ENCODE data around the gene RDH11.

Gene RDH11

GRCh38 chr14:67674480-67675218 lies 20.9 kb downstream of the RDH11 start, which contains the start of gene VTI1B:
Gene VTI1B (minus strand): TSS chr14:67674632. CDS start chr14:67674489, 143 bp downstream.
- Histone ChIP-seq H3K36me3 (replicated peaks; ENCODE audit: insufficient read depth, low read length) (no peaks in the 10 kb centered on the region), H3K27ac (ENCODE audit: low read length) (peak within 1 kb of the TSS; percentile 82; the same call in 1 of the 2 replicates), H3F3A (ENCODE audit: insufficient read depth, low read length) (no peaks in the 10 kb centered on the region), H3K4me2 (ENCODE audit: low read depth, low read length) (peak within 1 kb of the TSS; percentile 87), H2AFZ (ENCODE audit: low read length) (peak within 1 kb of the TSS; percentile 70), H3K9me2 (replicated peaks; ENCODE audit: insufficient read depth, low read length) (no peaks in the 10 kb centered on the region), H3K9ac (ENCODE audit: low read length) (peak within 1 kb of the TSS; percentile 94), H3K4me3 (ENCODE audit: low read length) (peak within 1 kb of the TSS; percentile 74), H3K4me1 (ENCODE audit: low read length) (0 out of 2 replicates have a peak, but pooled peaks cover 5% of the 10 kb centered on the region), H4K20me1 (ENCODE audit: insufficient read depth, low read length) (no peaks in the 10 kb centered on the region), H3K27me3 (replicated peaks; ENCODE audit: insufficient read depth, low read length) (no peaks in the 10 kb centered on the region), H3K9me3 (replicated peaks; ENCODE audit: insufficient read depth, low read length) (no peaks in the 10 kb centered on the region), H3K79me2 (ENCODE audit: low read length) (peaks cover 16% of the 10 kb centered on the region)
- TF ChIP-seq EZH2phosphoT487 (IDR thresholded peaks at IDR 0.05; ENCODE audit: low read length) (no peak), EZH2 (optimal IDR thresholded peaks at IDR 0.05; ENCODE audit: low read depth, low read length) (no peak)
- TF ChIP-seq, protein P1, sequence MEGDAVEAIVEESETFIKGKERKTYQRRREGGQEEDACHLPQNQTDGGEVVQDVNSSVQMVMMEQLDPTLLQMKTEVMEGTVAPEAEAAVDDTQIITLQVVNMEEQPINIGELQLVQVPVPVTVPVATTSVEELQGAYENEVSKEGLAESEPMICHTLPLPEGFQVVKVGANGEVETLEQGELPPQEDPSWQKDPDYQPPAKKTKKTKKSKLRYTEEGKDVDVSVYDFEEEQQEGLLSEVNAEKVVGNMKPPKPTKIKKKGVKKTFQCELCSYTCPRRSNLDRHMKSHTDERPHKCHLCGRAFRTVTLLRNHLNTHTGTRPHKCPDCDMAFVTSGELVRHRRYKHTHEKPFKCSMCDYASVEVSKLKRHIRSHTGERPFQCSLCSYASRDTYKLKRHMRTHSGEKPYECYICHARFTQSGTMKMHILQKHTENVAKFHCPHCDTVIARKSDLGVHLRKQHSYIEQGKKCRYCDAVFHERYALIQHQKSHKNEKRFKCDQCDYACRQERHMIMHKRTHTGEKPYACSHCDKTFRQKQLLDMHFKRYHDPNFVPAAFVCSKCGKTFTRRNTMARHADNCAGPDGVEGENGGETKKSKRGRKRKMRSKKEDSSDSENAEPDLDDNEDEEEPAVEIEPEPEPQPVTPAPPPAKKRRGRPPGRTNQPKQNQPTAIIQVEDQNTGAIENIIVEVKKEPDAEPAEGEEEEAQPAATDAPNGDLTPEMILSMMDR (IDR thresholded peaks at IDR 0.05; ENCODE audit: low read length): no peak
- DNase-seq: peak; percentile 56

GRCh38 chr14:67674139-67674479 lies 21.5 kb downstream of the RDH11 start:
- H3K9ac ChIP-seq (ENCODE audit: low read length): peak overlapping the region; percentile 94; the same call in 1 of the 2 replicates
- peak overlapping the region; percentile 74 for H3K4me3 ChIP-seq (ENCODE audit: low read length)
- peak; percentile 25 for DNase-seq
- H3K9me3 ChIP-seq (replicated peaks; ENCODE audit: insufficient read depth, low read length): no peaks in the 10 kb centered on the region
- H2AFZ ChIP-seq (ENCODE audit: low read length): peak overlapping the region; percentile 70
- H3K4me1 ChIP-seq (ENCODE audit: low read length): 0 out of 2 replicates have a peak, but pooled peaks cover 5% of the 10 kb centered on the region
- TF ChIP-seq EZH2phosphoT487 (IDR thresholded peaks at IDR 0.05; ENCODE audit: low read length) (no peak), EZH2 (optimal IDR thresholded peaks at IDR 0.05; ENCODE audit: low read depth, low read length) (no peak)
- TF ChIP-seq, protein P1 (IDR thresholded peaks at IDR 0.05; ENCODE audit: low read length): no peak
- H3K36me3 ChIP-seq (replicated peaks; ENCODE audit: insufficient read depth, low read length): no peaks in the 10 kb centered on the region
- no peaks in the 10 kb centered on the region for H3K27me3 ChIP-seq (replicated peaks; ENCODE audit: insufficient read depth, low read length)
- H3K9me2 ChIP-seq (replicated peaks; ENCODE audit: insufficient read depth, low read length): no peaks in the 10 kb centered on the region
- peak overlapping the region; percentile 87 for H3K4me2 ChIP-seq (ENCODE audit: low read depth, low read length)
- no peaks in the 10 kb centered on the region for H4K20me1 ChIP-seq (ENCODE audit: insufficient read depth, low read length)
- no peaks in the 10 kb centered on the region for H3F3A ChIP-seq (ENCODE audit: insufficient read depth, low read length)
- peak overlapping the region; percentile 82; the same call in 1 of the 2 replicates for H3K27ac ChIP-seq (ENCODE audit: low read length)
- peaks cover 16% of the 10 kb centered on the region for H3K79me2 ChIP-seq (ENCODE audit: low read length)

GRCh38 chr14:67673451-67673850 lies 22.1 kb downstream of the RDH11 start:
- no peaks in the 10 kb centered on the region for H3K9me2 ChIP-seq (replicated peaks; ENCODE audit: insufficient read depth, low read length)
- no peak overlapping the region for H3K27ac ChIP-seq (ENCODE audit: low read length)
- H3K4me3 ChIP-seq (ENCODE audit: low read length): peak overlapping the region; percentile 74
- 0 out of 2 replicates have a peak, but pooled peaks cover 5% of the 10 kb centered on the region for H3K4me1 ChIP-seq (ENCODE audit: low read length)
- H2AFZ ChIP-seq (ENCODE audit: low read length): no peak overlapping the region
- no peaks in the 10 kb centered on the region for H3K36me3 ChIP-seq (replicated peaks; ENCODE audit: insufficient read depth, low read length)
- no peaks in the 10 kb centered on the region for H3K27me3 ChIP-seq (replicated peaks; ENCODE audit: insufficient read depth, low read length)
- no peaks in the 10 kb centered on the region for H3F3A ChIP-seq (ENCODE audit: insufficient read depth, low read length)
- H3K4me2 ChIP-seq (ENCODE audit: low read depth, low read length): peak overlapping the region; percentile 87
- H3K79me2 ChIP-seq (ENCODE audit: low read length): peaks cover 16% of the 10 kb centered on the region
- peak overlapping the region; percentile 94; the same call in 1 of the 2 replicates for H3K9ac ChIP-seq (ENCODE audit: low read length)
- no peak for DNase-seq
- H4K20me1 ChIP-seq (ENCODE audit: insufficient read depth, low read length): no peaks in the 10 kb centered on the region
- no peaks in the 10 kb centered on the region for H3K9me3 ChIP-seq (replicated peaks; ENCODE audit: insufficient read depth, low read length)
- TF ChIP-seq EZH2 (optimal IDR thresholded peaks at IDR 0.05; ENCODE audit: low read depth, low read length) (no peak), EZH2phosphoT487 (IDR thresholded peaks at IDR 0.05; ENCODE audit: low read length) (no peak)
- TF ChIP-seq, protein P1 (IDR thresholded peaks at IDR 0.05; ENCODE audit: low read length): no peak
